VCaP (cell line): ENCODE measurements around the gene DPEP2NB.

Source experiments
- H3K27ac ChIP-seq: fragments of 450-650 bp; 2 replicates; pipeline ENCODE4 v1.5.1; 2017
- CTCF ChIP-seq: fragments of 450-650 bp; conservative IDR thresholded peaks from 2 replicates; pipeline ENCODE4 v1.5.1; 2017; ENCODE audit warnings: mild to moderate bottlenecking, moderate library complexity

The DPEP2NB gene

GRCh38 chr16:67967183-67967957 lies 48.3 kb downstream of the DPEP2NB start:
- H3K27ac ChIP-seq = no peak overlapping the region
- TF ChIP-seq CTCF = no peak

GRCh38 chr16:67966549-67967182 lies 49.0 kb downstream of the DPEP2NB start:
- H3K27ac ChIP-seq = no peak overlapping the region
- no peak for TF ChIP-seq CTCF

- no peak for TF ChIP-seq CTCF
- no peak overlapping the region for H3K27ac ChIP-seq
These were observed 49.8 kb downstream of the DPEP2NB start for GRCh38 chr16:67965668-67966548.

GRCh38 chr16:67964477-67965131 lies 51.1 kb downstream of the DPEP2NB start:
- no peak for TF ChIP-seq CTCF
- H3K27ac ChIP-seq = no peak overlapping the region

DNA sequence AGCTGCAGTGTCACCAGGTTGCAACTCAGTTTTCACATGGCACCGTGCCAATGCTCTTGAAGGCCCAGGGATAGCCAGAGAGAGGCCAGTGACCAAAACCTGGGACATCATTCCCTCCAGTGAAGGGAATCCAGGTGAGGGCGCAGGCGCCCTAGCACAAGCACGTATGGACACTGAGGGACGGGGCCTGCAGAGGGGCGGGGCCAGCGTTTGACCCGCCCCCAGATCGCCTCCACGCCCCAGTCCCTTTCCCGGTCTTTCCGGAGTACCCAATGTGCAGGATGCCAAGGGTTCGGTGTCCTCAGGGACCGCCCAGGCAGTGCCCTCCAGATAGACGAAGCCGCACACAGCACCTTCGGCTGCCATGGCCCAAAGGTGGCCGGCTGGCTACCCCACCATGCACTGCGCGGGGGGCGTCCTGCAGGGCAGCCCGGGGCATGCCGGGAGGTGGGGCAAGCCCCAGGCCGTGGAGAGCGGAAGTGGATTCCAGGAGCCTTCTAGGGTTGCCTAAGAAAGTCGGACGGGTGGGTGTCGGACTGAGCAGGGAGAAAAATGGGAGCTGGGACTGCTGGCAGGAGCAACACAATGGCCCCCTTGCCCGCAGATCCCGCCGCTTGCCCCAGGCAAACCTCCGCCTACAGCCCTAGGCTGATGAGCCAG lies 51.9 kb downstream of the DPEP2NB start:
- no peak overlapping the region for H3K27ac ChIP-seq
- TF ChIP-seq CTCF = no peak
